GM21390 (cell line): ENCODE data around the gene ANKEF1.

Experiments used
- ATAC-seq: cut with Tn5 transposase; IDR thresholded peaks from one replicate; pipeline ENCODE4 v1.9.1; 2021; ENCODE audit not compliant: unreplicated experiment

ANKEF1 gene

GRCh38 chr20:10034717-10035571, at the start of gene ANKEF1:
Gene ANKEF1 (plus strand): TSS chr20:10034987. CDS start chr20:10038302, 3,315 bp downstream.
- peak; percentile 98 for ATAC-seq

- ATAC-seq = no peak
Measured at GRCh38 chr20:9985281-9985680, 49.5 kb upstream of the ANKEF1 start.

GRCh38 chr20:9985773-9986172, 49.0 kb upstream of the ANKEF1 start:
- ATAC-seq = no peak

- no peak for ATAC-seq
Measured at GRCh38 chr20:9989066-9989724, 45.6 kb upstream of the ANKEF1 start.

DNA sequence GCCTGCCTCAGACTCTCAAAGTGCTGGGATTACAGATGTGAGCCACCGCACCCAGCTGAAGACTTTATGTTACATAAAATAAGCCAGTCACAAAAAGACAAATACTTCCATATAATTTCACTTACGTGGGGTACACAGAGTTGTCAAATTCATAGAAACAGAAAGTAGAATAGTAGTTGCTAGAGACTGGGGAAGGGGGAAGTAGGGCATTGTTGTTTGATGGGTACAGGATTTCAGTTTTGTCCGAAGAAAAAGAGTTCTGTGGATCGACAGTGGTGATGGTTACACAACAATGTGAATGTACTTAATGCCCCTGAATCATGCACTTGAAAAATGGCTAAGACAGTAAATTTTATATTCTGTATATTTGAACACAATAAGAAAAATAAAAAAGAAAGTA, 41.6 kb upstream of the ANKEF1 start:
- ATAC-seq = no peak

DNA sequence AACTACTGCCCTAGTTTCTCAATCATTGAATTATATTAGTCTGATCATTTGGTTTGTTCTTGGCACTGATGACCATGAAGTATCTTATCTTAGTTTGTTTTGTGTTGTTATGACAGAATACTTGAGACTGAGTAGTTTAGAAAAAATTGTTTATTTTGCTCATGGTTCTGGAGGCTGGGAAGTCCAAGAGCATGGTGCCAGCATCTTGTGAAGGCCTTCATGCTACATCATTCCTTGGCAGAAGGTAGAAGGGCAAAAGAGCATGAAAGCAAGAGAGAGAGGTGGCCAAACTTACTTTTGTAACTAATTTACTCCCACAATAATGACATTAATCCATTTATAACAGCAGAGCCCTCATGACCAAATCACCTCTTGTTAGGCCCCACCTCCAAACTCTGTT, 40.1 kb upstream of the ANKEF1 start:
- no peak for ATAC-seq

DNA sequence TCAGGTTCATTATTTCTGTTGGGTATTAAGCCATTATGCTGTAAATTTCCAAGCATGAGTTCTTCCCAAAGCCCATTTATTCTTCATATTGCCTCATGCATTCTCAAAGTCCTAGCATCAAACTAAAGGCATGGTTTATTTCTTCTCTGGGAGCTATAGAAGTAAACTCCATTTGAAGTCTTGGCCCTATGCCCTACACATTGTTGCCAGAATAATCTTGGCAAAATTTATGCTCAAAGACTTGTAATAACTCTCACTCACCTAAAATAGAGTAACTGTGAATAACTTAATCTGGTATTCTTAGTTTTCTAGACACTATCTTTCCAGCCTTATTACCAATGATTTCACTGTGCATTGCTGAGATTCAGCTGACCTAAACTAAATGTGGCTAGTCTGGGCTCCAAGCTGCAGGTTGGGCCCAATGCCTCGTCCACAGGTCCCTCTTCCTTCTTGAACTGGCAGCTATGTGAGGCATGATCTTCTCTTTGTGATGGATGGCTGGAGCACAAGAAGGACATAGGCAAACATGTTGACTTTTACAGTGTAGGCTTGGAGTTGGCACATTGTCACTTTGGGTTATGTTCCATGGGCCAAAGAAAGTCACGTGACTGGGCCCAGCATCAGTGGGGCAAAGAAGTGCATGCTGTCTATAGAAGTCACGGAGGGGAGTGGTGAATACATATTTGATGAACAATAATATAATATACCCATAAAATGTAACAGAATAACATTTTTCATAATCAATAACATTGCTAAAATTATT, 39.1 kb upstream of the ANKEF1 start:
- no peak for ATAC-seq

DNA sequence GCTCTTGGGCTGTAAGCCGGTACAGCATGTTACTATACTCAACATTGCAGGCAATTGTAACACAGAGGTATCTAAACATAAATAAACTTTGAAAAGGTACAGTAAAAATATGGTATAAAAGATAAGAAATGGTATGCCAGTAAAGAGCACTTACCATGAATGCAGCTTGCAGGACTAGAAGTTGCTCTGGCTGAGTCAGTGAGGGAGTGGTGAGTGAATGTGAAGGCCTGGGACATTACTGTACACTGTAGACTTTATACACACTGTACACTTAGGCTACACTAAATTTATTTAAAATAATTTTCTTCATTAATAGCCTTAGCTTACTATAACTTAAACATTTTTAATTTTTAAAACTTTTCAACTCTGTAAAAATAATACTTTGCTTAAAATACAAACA, 37.8 kb upstream of the ANKEF1 start:
- no peak for ATAC-seq

DNA sequence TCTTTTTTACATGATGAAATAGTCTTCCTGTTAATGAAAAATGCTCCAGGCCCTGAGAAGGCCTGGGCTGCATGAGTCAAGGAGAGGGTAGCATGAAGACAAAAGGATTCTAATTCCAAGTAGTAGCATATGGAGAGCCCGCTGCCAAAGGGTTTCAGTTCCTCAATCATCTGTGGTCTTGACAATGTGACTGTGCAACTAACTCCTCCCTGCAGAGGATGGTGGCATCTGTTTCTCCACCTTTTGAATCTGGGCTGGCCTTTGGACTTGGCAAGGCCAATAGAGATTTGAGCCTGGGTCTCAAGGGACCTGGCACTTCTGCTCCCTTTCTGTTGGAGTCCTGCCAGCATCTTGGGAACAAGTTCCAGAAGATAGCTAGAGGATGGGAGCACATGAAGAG, 35.1 kb upstream of the ANKEF1 start:
- ATAC-seq = no peak

GRCh38 chr20:10002866-10003265, 31.9 kb upstream of the ANKEF1 start:
- ATAC-seq = no peak

- no peak for ATAC-seq
Measured at GRCh38 chr20:10004900-10005299, 29.9 kb upstream of the ANKEF1 start.

- ATAC-seq = no peak
Measured at GRCh38 chr20:10005885-10006284, 28.9 kb upstream of the ANKEF1 start.

DNA sequence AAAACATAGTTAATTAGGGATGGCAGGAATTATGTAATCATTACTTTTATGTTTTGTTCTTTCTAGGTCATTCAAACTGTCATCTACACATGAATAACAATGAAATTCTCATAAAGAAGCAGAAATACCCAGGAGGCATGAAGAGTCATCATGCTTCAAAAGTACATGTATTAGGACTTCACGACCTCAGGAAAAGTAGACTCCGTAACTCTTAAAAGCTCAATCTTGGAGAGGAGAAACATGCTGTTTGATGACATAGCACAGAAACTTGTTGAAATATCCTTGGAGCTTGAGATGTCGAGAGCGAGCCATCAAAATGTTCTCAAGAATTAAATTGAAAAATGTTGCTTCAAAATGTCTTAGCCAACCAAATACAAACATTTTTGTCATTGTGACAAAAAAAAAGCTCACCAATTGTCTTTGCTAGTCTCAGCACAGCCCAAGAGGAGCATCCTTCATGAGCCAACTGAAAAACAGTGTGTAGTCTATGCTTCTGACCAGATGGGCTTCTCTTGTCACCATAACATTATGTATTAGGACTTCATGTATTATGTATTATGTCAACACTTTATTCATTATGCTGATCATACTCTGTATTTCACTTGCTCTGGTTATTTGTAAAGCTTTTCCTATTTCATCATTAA, 28.2 kb upstream of the ANKEF1 start:
- ATAC-seq = no peak

DNA sequence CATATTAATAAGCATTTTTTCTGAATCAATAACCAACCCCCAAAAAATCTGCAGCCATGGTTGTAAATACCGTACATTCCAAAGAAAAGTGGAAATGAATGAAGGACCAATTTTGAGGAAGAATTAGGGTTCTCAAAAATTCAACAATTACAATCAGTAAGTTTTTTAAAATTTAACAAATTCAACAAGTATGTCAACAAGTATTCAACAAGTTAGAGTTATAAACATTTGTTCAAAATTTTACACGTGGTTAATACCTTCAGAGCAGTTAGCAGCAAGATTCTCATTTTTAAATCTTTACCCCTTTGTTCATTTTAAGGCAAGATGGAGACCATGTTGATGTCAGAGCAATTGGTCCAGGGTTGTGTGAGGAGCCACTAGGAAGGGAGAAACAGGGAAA, 27.6 kb upstream of the ANKEF1 start:
- no peak for ATAC-seq

DNA sequence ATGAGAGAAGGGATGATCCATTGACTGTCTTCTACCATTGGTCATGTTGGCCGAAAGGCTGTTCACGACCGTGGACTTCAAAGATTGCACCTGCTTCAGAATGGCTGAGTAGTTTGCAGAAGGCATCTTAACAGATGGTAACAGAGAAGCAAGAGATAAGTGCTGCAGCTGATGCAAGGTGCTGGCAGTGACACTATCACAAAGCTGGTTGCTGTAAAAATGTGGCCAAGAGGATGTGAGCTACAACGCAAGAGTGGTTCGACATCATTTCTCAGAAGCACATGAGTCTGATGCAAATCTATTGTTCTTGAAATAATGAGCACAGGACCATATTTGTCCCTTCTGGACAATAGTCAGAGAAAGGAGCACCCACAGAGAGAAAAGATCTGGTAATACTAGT, 27.0 kb upstream of the ANKEF1 start:
- ATAC-seq = no peak

GRCh38 chr20:10012464-10012863, 22.3 kb upstream of the ANKEF1 start:
- ATAC-seq = no peak

DNA sequence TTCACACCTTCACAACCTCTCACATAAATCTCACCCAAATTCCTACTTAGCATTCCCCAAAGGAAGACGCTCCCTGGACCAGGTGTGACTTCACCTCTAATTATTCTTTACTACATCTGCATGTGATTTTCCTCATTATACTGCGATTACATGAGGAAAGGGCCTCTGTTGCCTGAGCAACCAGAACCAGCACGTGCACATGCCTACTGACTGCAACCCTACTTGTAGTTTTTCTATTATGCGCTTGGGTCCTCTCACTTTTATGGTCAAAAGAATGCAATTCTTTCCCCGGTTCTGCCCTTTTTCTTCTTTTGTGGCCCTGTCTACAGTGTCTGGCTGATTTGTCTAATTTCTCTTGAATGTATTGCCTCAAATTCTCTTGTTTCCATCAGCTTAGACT, 20.4 kb upstream of the ANKEF1 start:
- ATAC-seq = no peak

DNA sequence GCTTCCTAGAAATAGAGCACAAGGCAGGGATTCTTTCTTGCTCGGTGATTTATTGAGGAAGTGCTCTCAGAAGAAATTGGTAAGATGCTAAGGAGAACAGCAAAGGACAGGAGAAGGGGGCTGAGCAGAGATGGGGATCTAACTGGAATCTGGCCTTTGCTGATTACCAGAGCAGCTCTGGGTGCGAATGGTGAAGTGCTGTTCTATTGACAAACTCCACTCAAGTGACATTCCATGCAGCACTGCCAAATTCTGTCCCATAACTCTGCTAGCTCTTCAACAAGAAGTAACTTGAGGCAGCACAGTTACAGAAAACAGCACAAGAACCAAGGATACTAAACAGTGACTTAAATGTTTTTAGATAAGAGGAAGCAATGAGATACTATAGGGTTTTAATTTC, 13.8 kb upstream of the ANKEF1 start:
- no peak for ATAC-seq

DNA sequence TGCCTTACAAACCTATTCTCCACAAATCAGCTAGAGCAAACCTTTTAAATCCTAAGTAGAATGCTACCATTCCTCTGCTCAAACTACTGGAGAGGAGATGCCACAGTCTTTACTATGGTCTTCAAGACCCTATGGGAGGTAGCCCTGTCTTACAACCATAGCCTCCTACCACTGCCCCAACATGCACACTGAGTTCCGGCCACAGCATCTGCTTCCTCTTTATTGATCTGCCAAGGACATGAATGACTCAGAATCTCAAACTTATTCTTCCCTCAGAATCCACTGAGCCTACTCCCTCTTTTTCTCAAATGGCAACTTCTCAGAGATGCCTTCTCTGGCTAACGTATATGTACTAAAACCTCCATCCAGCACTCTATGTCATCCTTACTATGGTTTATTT, 12.2 kb upstream of the ANKEF1 start:
- ATAC-seq = no peak

GRCh38 chr20:10023911-10024310, 10.9 kb upstream of the ANKEF1 start:
- ATAC-seq = no peak
